Progenitor cell of endocrine pancreas (in vitro differentiated cells): Measurements from ENCODE around the gene CDC42BPA. TPM values are rescaled to one million over a fixed set of nuclear protein-coding genes. Genes with fewer than 3 reads are reported as not detected.
A peak's percentile ranks its signal among the peaks of the same experiment; 100 is the strongest.
"Not testable (repeated sequence)": the region's sequence is repeated elsewhere in the genome, so short reads cannot be mapped to it uniquely, and the experiment has no call there.

Source experiments
- DNase-seq: peaks from one replicate; pipeline ENCODE4 v3.0.0; 2021; ENCODE audit warnings: low spot score; ENCODE audit not compliant: unreplicated experiment
- H3K27ac Mint-ChIP-seq: 2 replicates; pipeline ENCODE4 v1.8.0; 2021; ENCODE audit warnings: mild to moderate bottlenecking, moderate library complexity, mixed read lengths
- H3K27me3 Mint-ChIP-seq: 2 replicates; pipeline ENCODE4 v1.8.0; 2021; ENCODE audit warnings: mixed read lengths
- H3K36me3 Mint-ChIP-seq: 2 replicates; pipeline ENCODE4 v1.8.0; 2022; ENCODE audit warnings: mixed read lengths; ENCODE audit not compliant: insufficient read depth
- H3K4me1 Mint-ChIP-seq: 2 replicates; pipeline ENCODE4 v1.8.0; 2021; ENCODE audit warnings: low read depth, mixed read lengths
- H3K4me3 Mint-ChIP-seq: 2 replicates; pipeline ENCODE4 v1.8.0; 2021; ENCODE audit warnings: low read depth, mild to moderate bottlenecking, moderate library complexity, mixed read lengths
- H3K9me3 Mint-ChIP-seq: 2 replicates; pipeline ENCODE4 v1.8.0; 2021; ENCODE audit warnings: low read depth, mixed read lengths
- total RNA-seq: library from RNA; stranded (reverse); gene quantifications from 2 replicates; pipeline ENCODE4 v1.2.1, GENCODE V29; 2021
- TF ChIP-seq, protein P1 (sequence below): fragments of 200-600 bp; sonication (generic); IDR thresholded peaks from one replicate; pipeline ENCODE4 v1.5.0; 2021; ENCODE audit warnings: antibody characterized with exemption, mild to moderate bottlenecking; ENCODE audit not compliant: unreplicated experiment

The CDC42BPA gene
- total RNA-seq, 1 donor from 2014 or later: 32.7 TPM

GRCh38 chr1:227355542-227356245 is 37.4 kb upstream of the CDC42BPA start:
- Mint-ChIP-seq H3K36me3 (no peaks in the 10 kb centered on the region), H3K27ac (no peak overlapping the region), H3K4me1 (peaks cover 4% of the 10 kb centered on the region), H3K27me3 (peaks cover 11% of the 10 kb centered on the region), H3K9me3 (no peaks in the 10 kb centered on the region), H3K4me3 (no peak overlapping the region)
- no peak for DNase-seq
- TF ChIP-seq, protein P1, sequence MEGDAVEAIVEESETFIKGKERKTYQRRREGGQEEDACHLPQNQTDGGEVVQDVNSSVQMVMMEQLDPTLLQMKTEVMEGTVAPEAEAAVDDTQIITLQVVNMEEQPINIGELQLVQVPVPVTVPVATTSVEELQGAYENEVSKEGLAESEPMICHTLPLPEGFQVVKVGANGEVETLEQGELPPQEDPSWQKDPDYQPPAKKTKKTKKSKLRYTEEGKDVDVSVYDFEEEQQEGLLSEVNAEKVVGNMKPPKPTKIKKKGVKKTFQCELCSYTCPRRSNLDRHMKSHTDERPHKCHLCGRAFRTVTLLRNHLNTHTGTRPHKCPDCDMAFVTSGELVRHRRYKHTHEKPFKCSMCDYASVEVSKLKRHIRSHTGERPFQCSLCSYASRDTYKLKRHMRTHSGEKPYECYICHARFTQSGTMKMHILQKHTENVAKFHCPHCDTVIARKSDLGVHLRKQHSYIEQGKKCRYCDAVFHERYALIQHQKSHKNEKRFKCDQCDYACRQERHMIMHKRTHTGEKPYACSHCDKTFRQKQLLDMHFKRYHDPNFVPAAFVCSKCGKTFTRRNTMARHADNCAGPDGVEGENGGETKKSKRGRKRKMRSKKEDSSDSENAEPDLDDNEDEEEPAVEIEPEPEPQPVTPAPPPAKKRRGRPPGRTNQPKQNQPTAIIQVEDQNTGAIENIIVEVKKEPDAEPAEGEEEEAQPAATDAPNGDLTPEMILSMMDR: no peak

- Mint-ChIP-seq H3K9me3 (no peaks in the 10 kb centered on the region), H3K36me3 (no peaks in the 10 kb centered on the region), H3K4me3 (no peak overlapping the region), H3K27ac (peak overlapping the region; percentile 57), H3K27me3 (peaks cover 11% of the 10 kb centered on the region), H3K4me1 (peaks cover 4% of the 10 kb centered on the region)
- DNase-seq: no peak
- TF ChIP-seq, protein P1: no peak
Measured at GRCh38 chr1:227353186-227353585, 34.9 kb upstream of the CDC42BPA start.

GRCh38 chr1:227352164-227352563 is 33.9 kb upstream of the CDC42BPA start:
- not testable (repeated sequence) for H3K4me3 Mint-ChIP-seq, H3K4me1 Mint-ChIP-seq, H3K9me3 Mint-ChIP-seq, H3K27ac Mint-ChIP-seq, H3K36me3 Mint-ChIP-seq, DNase-seq
- peaks cover 11% of the 10 kb centered on the region for H3K27me3 Mint-ChIP-seq

GRCh38 chr1:227351443-227351842 is 33.2 kb upstream of the CDC42BPA start:
- no peak for DNase-seq
- H3K4me1 Mint-ChIP-seq: no peaks in the 10 kb centered on the region
- H3K9me3 Mint-ChIP-seq: no peaks in the 10 kb centered on the region
- no peaks in the 10 kb centered on the region for H3K36me3 Mint-ChIP-seq
- TF ChIP-seq, protein P1: no peak
- peaks cover 11% of the 10 kb centered on the region for H3K27me3 Mint-ChIP-seq
- no peak overlapping the region for H3K4me3 Mint-ChIP-seq
- no peak overlapping the region for H3K27ac Mint-ChIP-seq

DNA sequence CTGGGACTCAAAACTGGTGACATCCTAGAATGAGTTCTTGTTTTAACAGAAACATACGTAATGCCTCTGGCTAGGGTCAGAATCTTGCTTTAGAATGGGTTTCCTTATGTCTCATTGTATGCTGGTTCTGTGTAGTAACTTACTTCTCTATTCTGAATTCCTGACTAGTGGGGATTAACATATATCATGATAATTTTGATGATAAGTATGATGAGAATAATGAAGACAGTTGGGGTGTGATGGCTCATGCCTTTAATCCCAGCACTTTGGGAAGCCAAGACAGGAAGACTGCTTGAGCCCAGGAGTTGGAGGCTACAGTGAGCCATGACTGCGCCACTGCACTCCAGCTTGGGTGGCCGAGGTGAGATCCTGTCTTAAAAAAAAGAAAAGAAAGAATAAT is 31.7 kb upstream of the CDC42BPA start:
- no peaks in the 10 kb centered on the region for H3K36me3 Mint-ChIP-seq
- no peak overlapping the region for H3K27ac Mint-ChIP-seq
- TF ChIP-seq, protein P1: no peak
- H3K27me3 Mint-ChIP-seq: peaks cover 8% of the 10 kb centered on the region
- H3K9me3 Mint-ChIP-seq: no peaks in the 10 kb centered on the region
- DNase-seq: no peak
- no peak overlapping the region for H3K4me3 Mint-ChIP-seq
- H3K4me1 Mint-ChIP-seq: no peaks in the 10 kb centered on the region
